ENCODE results near the gene DPYSL4.
A peak's percentile ranks its signal among the peaks of the same experiment; 100 is the strongest.
"Not testable (repeated sequence)": the region's sequence is repeated elsewhere in the genome, so short reads cannot be mapped to it uniquely, and the experiment has no call there.

DPYSL4 gene

DNA sequence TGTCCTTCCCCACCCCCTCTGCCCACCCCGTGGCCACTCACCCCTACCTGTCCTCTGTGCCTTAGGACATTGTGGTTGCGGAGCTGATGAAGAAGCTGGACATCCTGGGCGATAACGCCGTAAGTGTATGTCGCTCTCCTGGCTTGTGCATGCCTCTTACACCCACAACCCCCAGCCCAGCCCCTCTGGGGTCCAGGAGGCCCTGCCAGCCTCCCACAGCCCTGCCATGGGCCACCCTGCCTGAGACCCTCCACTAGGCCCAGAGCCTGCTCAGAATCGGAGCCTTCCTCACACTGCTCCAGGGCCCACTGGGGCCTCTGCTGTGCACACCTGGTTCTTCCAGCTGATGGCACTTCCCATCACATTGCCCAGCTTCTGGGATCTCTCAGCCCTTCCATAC is 36.8 kb upstream of the DPYSL4 start:
- DNase-seq (ENCODE audit: low read depth in 2 of 2) = no peak

DNA sequence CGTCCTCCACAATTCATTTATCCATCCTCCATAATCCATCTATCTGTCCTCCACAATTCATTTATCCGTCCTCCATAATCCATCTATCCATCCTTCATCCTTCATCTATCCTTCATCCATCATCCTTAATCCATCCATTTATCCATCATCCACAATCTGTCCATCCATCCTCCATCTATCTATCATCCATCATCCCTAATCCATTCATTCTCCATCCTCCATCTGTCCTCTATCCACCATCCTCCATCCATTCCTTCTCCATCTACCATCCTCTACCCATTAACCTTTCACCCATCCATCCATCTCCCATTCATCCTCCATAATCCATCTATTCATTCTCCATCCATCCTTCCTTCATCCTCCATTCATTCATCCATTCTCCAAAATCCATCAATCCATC is 36.0 kb upstream of the DPYSL4 start:
- DNase-seq (ENCODE audit: low read depth in 2 of 2) = no peak

- DNase-seq (ENCODE audit: low read depth in 2 of 2) = no peak
These were observed 35.3 kb upstream of the DPYSL4 start for GRCh38 chr10:132151286-132151950.

GRCh38 chr10:132151951-132152505 is 34.7 kb upstream of the DPYSL4 start:
- DNase-seq (ENCODE audit: low read depth in 2 of 2) = no peak

GRCh38 chr10:132152896-132153580 is 33.7 kb upstream of the DPYSL4 start:
- no peak for DNase-seq (ENCODE audit: low read depth in 2 of 2)

GRCh38 chr10:132153616-132154217 is 33.0 kb upstream of the DPYSL4 start:
- DNase-seq (ENCODE audit: low read depth in 2 of 2) = no peak

DNA sequence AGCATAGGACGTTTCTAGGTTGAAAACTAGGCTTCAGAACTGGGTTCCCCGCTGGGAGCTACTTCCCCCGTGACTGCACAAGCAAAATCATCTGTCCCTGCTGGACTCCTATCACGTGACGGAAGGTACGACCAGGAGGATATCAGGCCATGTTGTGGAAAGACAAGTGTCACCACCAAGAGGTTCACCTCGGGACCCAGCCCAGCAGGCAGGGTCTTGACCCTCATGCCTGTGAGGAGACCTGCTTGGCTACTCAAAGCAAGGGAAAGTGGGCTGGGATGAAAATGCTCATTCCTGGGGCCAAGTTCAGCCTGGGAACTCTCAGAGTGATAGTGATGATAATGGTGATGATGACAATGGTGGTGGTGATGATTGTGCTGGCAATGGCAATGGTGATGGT is 32.3 kb upstream of the DPYSL4 start:
- no peak for DNase-seq (ENCODE audit: low read depth in 2 of 2)

DNA sequence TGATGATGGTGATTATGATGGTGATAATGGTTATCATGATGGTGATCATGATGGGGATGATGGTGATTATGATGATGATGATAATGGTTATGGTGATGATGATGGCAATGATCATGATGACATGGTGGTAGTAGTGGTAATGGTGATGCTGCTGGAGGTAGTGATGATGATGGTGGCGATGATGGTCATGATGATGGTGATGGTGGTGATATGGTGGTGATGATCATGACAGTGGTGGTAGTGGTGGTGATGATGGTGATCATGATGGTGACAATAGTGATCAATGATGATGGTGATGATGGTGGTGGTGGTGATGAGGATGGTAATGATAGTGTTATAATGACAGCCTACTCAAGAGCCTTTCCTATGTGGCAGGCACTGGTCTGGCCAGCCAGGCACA is 31.8 kb upstream of the DPYSL4 start:
- DNase-seq (ENCODE audit: low read depth in 2 of 2) = no peak

DNA sequence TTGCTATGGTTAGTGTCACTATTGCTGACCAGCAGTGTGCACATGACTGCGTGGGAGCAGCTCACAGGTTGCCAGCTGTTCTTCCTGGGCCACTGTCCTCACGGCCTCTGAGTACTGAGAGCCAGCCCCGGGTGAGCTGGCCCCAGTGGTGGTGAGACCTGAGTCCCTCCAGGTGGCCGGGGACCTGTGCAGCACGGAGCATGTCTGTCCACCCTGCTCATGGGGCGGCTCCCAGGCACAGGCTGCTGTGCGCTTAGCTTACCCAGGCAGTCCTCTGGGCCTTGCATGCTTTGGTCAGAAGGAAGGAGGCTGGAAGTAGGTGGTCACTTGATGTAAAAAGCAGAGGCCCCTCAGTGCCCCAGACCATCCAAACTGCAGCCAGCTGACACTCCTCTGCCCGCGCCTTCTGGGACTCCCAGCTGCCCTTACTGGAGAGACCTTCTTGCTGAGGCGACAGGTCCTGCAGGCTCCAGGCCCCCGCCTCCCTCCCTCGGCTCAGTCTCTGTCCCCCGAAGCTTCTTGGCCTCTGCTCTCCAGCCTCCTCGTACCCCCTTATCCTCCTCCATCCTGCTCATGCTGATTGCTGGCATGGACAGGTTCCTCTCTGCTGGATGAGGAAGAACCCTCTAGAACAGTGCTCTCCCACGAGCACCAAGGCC is 30.9 kb upstream of the DPYSL4 start:
- no peak for DNase-seq (ENCODE audit: low read depth in 2 of 2)

DNA sequence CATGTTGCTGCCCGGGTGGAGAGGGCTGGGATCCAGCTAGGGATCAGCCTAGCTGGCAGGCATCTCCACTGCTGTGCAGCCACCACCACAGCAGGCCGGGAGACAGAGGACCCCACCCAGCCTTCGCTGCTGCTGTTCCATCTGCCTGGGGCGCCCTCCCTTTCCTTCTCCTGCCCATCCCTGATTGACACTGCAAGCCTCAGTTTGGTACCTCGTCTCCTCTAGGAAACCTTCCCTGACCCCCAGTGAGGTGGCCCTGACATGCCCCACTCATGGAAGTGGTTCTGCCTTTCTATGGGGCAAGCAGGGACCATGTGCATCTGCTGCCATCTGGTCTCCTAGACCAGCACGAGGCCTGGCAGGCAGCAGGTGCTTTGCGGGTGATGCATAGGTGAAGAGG is 30.4 kb upstream of the DPYSL4 start:
- no peak for DNase-seq (ENCODE audit: low read depth in 2 of 2)

GRCh38 chr10:132157101-132157500 is 29.6 kb upstream of the DPYSL4 start:
- DNase-seq (ENCODE audit: low read depth in 2 of 2) = no peak

GRCh38 chr10:132158122-132158741 is 28.5 kb upstream of the DPYSL4 start:
- DNase-seq (ENCODE audit: low read depth in 2 of 2) = no peak

- DNase-seq (ENCODE audit: low read depth in 2 of 2) = no peak
These were observed 27.9 kb upstream of the DPYSL4 start for GRCh38 chr10:132158823-132159222.

GRCh38 chr10:132159302-132160230 is 27.2 kb upstream of the DPYSL4 start:
- DNase-seq (ENCODE audit: low read depth in 2 of 2) = not testable (repeated sequence)

- DNase-seq (ENCODE audit: low read depth in 2 of 2) = not testable (repeated sequence)
These were observed 26.5 kb upstream of the DPYSL4 start for GRCh38 chr10:132160231-132160630.

GRCh38 chr10:132160834-132161622 is 25.7 kb upstream of the DPYSL4 start:
- not testable (repeated sequence) for DNase-seq (ENCODE audit: low read depth in 2 of 2)

DNA sequence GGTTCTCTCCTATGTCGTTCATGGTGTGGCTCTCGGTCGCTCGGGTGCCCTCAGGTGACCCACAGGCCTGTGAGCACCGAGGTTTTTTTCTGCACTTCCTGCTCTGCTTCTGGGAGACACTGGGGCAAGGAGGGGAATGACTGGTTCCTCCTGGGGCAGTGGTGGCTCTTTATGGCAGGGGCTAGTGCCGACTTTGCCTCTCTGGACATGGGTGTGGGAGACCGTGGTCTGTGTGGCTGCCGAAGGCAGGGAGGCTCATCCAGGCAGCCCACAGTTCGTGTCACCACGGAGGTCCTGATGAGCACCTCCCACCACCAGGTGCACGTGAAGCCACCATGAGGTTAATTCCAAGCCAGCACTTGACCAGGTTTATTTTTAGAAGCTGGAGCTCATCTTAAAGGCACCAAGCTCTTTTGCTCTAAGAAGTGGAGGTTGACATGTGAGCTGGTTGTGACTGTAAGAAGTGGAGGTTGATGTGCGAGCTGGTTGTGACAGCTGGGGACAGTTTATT is 24.7 kb upstream of the DPYSL4 start:
- no peak for DNase-seq (ENCODE audit: low read depth in 2 of 2)

GRCh38 chr10:132162590-132163277 is 24.0 kb upstream of the DPYSL4 start:
- DNase-seq (ENCODE audit: low read depth in 2 of 2) = no peak

DNA sequence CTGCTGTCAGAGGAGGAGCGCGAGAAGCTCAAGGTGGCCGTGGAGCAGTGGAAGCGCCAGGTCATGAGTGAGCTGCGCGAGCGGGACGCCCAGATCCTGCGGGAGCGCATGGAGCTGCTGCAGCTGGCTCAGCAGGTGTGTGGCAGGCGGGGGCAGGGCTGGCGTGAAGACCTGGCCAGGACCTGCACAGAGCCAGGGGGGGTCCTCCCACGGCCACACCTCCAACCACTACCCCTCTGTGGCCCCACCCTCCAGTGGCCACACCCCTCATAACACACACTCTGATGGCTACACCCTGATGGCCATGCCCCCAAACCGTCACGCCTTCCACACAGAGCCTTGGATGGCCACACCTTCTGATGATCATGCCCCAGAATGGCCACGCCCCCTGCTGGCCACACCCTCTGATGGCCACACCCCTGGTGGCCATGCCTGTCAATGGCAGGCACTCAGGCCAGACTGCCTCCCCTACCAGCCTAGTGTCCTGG is 23.4 kb upstream of the DPYSL4 start:
- DNase-seq (ENCODE audit: low read depth in 2 of 2) = peak in 1 of 2 donors; percentile 25

All from stimulated activated CD4-positive, alpha-beta T cell treated with anti-CD3 and anti-CD28 coated beads, Interleukin-1b, Interleukin-23, amount 100 ng/mL, for 1 hour (primary cell).